B cell (primary cell): Measurements from ENCODE around the gene PRAME. TPM values are rescaled to one million over a fixed set of nuclear protein-coding genes. Genes with fewer than 3 reads are reported as not detected.

Experiments
- ATAC-seq: fragments of 200-7000 bp; cut with Tn5 transposase; one replicate; pipeline ENCODE4 v1.10.0; 2021; ENCODE audit warnings: low read depth, mild to moderate bottlenecking, moderate number of reproducible peaks, moderate library complexity
- CTCF ChIA-PET: fragments of 350-600 bp; sonication (Branson Sonifier 250); formaldehyde crosslinking; loops from one replicate; lab custom pipeline; 2021; ENCODE audit warnings: antibody characterized with exemption, inconsistent platforms; lab: Charles Lee
- POLR2A ChIA-PET: fragments of 350-600 bp; sonication (Branson Sonifier 250); formaldehyde crosslinking; loops from one replicate; lab custom pipeline; 2021; ENCODE audit warnings: antibody characterized with exemption; lab: Charles Lee
- DNase-seq: peaks from one replicate; pipeline ENCODE4 v3.0.0; 2013
- H2AFZ ChIP-seq: 2 replicates; pipeline ENCODE4 v1.6.1; 2012; ENCODE audit warnings: mild to moderate bottlenecking, low read depth, low read length; ENCODE audit not compliant: insufficient read depth, poor library complexity, severe bottlenecking
- H3K27ac ChIP-seq, 2 donors: 1 replicate in 1 of 2; 2 replicates in 1 of 2; pipeline ENCODE4 v1.5.1; 2012 to 2013; ENCODE audit warnings: low read length in 2 of 2, mild to moderate bottlenecking in 2 of 2, moderate library complexity in 1 of 2
- H3K27me3 ChIP-seq, 4 experiments: fragments of 200-600 bp in 1 of 4; sonication (generic) in 1 of 4; replicated peaks in 1 of 4; 1 replicate in 2 of 4; 2 replicates in 2 of 4; pipeline versions ENCODE4 v1.6.1 to v1.7.0; 2013 to 2016; ENCODE audit warnings: low read length in 3 of 4, mild to moderate bottlenecking in 2 of 4, mixed read lengths in 1 of 4, moderate library complexity in 1 of 4; ENCODE audit not compliant: insufficient read depth in 4 of 4, control insufficient read depth in 3 of 4; ENCODE audit errors: control extremely low read depth in 1 of 4
- H3K36me3 ChIP-seq, 2 experiments: replicated peaks in 1 of 2; 1 replicate in 1 of 2; 2 replicates in 1 of 2; pipeline versions ENCODE4 v1.6.1 to v1.7.1; 2013; ENCODE audit warnings: low read length in 1 of 2; ENCODE audit not compliant: insufficient read depth in 2 of 2, control insufficient read depth in 1 of 2; ENCODE audit errors: control extremely low read depth in 1 of 2, extremely low read depth in 1 of 2
- H3K4me1 ChIP-seq, 2 donors: fragments of 200-600 bp in 1 of 2; sonication (generic) in 1 of 2; 1 replicate in 1 of 2; 2 replicates in 1 of 2; pipeline versions ENCODE4 v1.5.1 to v1.6.1; 2013 to 2017; ENCODE audit warnings: low read length in 2 of 2; ENCODE audit not compliant: control insufficient read depth in 2 of 2, insufficient read depth in 2 of 2
- H3K4me2 ChIP-seq: replicated peaks from 2 replicates; pipeline ENCODE3; 2012; ENCODE audit warnings: mild to moderate bottlenecking, low read depth, low read length; ENCODE audit not compliant: poor library complexity, severe bottlenecking
- H3K4me3 ChIP-seq, 5 experiments: fragments of 200-600 bp in 1 of 5; sonication (generic) in 1 of 5; 1 replicate in 3 of 5; 2 replicates in 2 of 5; pipeline versions ENCODE4 v1.5.1 to v1.7.0; 2011 to 2016; ENCODE audit warnings: low read length in 4 of 5, mild to moderate bottlenecking in 4 of 5, low read depth in 2 of 5, control low read depth in 1 of 5, moderate library complexity in 1 of 5; ENCODE audit not compliant: insufficient read depth in 1 of 5; ENCODE audit errors: control extremely low read depth in 1 of 5, extremely low read depth in 1 of 5
- H3K79me2 ChIP-seq: fragments of 200-600 bp; sonication (generic); one replicate; pipeline ENCODE4 v1.6.0; 2016; ENCODE audit warnings: low read length; ENCODE audit not compliant: control insufficient read depth, insufficient read depth
- H3K9ac ChIP-seq: fragments of 200-600 bp; sonication (generic); 2 replicates; pipeline ENCODE4 v1.6.1; 2017; ENCODE audit warnings: mild to moderate bottlenecking, low read length, moderate library complexity
- H3K9me3 ChIP-seq, 3 donors: one replicate each; pipeline versions ENCODE4 v1.6.1 to v1.7.1; 2013; ENCODE audit warnings: low read length in 2 of 3; ENCODE audit not compliant: control insufficient read depth in 2 of 3, insufficient read depth in 1 of 3; ENCODE audit errors: control extremely low read depth in 1 of 3
- H4K20me1 ChIP-seq: 2 replicates; pipeline ENCODE4 v1.6.0; 2012; ENCODE audit warnings: mild to moderate bottlenecking, low read length; ENCODE audit not compliant: insufficient read depth, control insufficient read depth, poor library complexity, severe bottlenecking
- H3K27ac Mint-ChIP-seq: one replicate; pipeline ENCODE4 v1.8.0; 2021; ENCODE audit warnings: mixed read lengths
- H3K27me3 Mint-ChIP-seq: one replicate; pipeline ENCODE4 v1.8.0; 2021; ENCODE audit warnings: mixed read lengths
- H3K4me1 Mint-ChIP-seq: one replicate; pipeline ENCODE4 v1.8.0; 2021; ENCODE audit warnings: mixed read lengths
- H3K4me3 Mint-ChIP-seq: one replicate; pipeline ENCODE4 v1.8.0; 2021; ENCODE audit warnings: mixed read lengths
- H3K9me3 Mint-ChIP-seq: one replicate; pipeline ENCODE4 v1.8.0; 2022; ENCODE audit warnings: mixed read lengths; ENCODE audit not compliant: insufficient read depth
- CTCF ChIP-seq: fragments of 200-600 bp; IDR thresholded peaks from one replicate; pipeline ENCODE4 v1.8.0; 2022; ENCODE audit warnings: antibody characterized with exemption, mild to moderate bottlenecking
- EZH2 ChIP-seq: IDR thresholded peaks from 2 replicates; pipeline ENCODE4 v1.6.1; 2012; ENCODE audit warnings: borderline replicate concordance, low read depth, mild to moderate bottlenecking, moderate library complexity, low read length; ENCODE audit not compliant: insufficient read depth, poor library complexity, severe bottlenecking
- WGBS: methylation state at CpG from one replicate; pipeline ENCODE4 v1.1.5; 2013; ENCODE audit warnings: missing lambda C conversion rate; ENCODE audit not compliant: insufficient coverage; 5-methylcytosine and 5-hydroxymethylcytosine counted together
- intact Hi-C: fragments of 100-400 bp; cut with micrococcal nuclease; formaldehyde crosslinking; loops from one replicate; pipeline ENCODE4 v1.10.0; 2022
- polyA plus RNA-seq: library from polyadenylated mRNA; depleted of rRNA; stranded (reverse); fragments of >200 nt; gene quantifications from 2 replicates; pipeline ENCODE4 v1.2.3, GENCODE V29; 2012
- total RNA-seq, 2 donors: library from RNA; stranded (reverse); fragments of 120-200 nt in 1 of 2; gene quantifications; 1 replicate in 1 of 2; 2 replicates in 1 of 2; pipeline versions ENCODE4 v1.2.3 to v1.2.4, GENCODE V29; 2013 to 2022

Gene PRAME
- total and polyA plus RNA-seq, 2 donors (not counting 1 experiment from before 2014, with no cell fraction given), result 0.63 TPM; not detected in 1

GRCh38 chr22:22574361-22574760 is 15.3 kb upstream of the PRAME start:
- Histone ChIP-seq H3K27ac (no peak overlapping the region), H3K27me3 (peaks cover 0 to 8% (median 2%) of the 10 kb centered on the region in 4 experiments), H2AFZ (no peak overlapping the region), H3K79me2 (no peaks in the 10 kb centered on the region), H4K20me1 (no peaks in the 10 kb centered on the region), H3K9ac (no peak overlapping the region), H3K4me2 (no peak overlapping the region), H3K4me3 (no peak overlapping the region), H3K4me1 (peaks cover 0 to 10% of the 10 kb centered on the region in 2 donors), H3K36me3 (no peaks in the 10 kb centered on the region), H3K9me3 (peaks cover 0 to 1% (median 1%) of the 10 kb centered on the region in 3 donors)
- intact Hi-C loops, result no loop called here
- Mint-ChIP-seq H3K27me3 (peaks cover 21% of the 10 kb centered on the region), H3K9me3 (no peaks in the 10 kb centered on the region), H3K4me3 (no peak overlapping the region), H3K27ac (no peak overlapping the region), H3K4me1 (peaks cover 5% of the 10 kb centered on the region)
- ATAC-seq (no peak), DNase-seq (no peak)
- ChIA-PET POLR2A (no interaction called here), CTCF (interaction anchor here (1.0 to 1.5 kb wide), 4 partner anchors 98 to 382 kb away, joined by 3 to 4 read pairs (median 3); no protein-coding TSS in a partner anchor)
- TF ChIP-seq EZH2, result no peak
- no peak for TF ChIP-seq CTCF

- Histone ChIP-seq H3K79me2 (no peaks in the 10 kb centered on the region), H3K4me2 (no peak overlapping the region), H4K20me1 (no peaks in the 10 kb centered on the region), H3K36me3 (no peaks in the 10 kb centered on the region), H3K4me1 (peaks cover 0 to 4% of the 10 kb centered on the region in 2 donors), H3K4me3 (no peak overlapping the region), H2AFZ (no peak overlapping the region), H3K9ac (no peak overlapping the region), H3K27me3 (peaks cover 0 to 10% (median 3%) of the 10 kb centered on the region in 4 experiments), H3K27ac (no peak overlapping the region), H3K9me3 (peaks cover 0 to 1% (median 0%) of the 10 kb centered on the region in 3 donors)
- POLR2A ChIA-PET, result no interaction called here
- no peak overlapping the region for H3K27ac Mint-ChIP-seq
- H3K9me3 Mint-ChIP-seq, result no peaks in the 10 kb centered on the region
- WGBS, result 63% methylated on average over 7 of the region's 8 CpGs
- no peak for TF ChIP-seq EZH2
- TF ChIP-seq CTCF, result no peak
- intact Hi-C loops, result no loop called here
- no peaks in the 10 kb centered on the region for H3K4me1 Mint-ChIP-seq
- H3K27me3 Mint-ChIP-seq, result peaks cover 32% of the 10 kb centered on the region
- ATAC-seq (no peak), DNase-seq (no peak)
- H3K4me3 Mint-ChIP-seq, result no peak overlapping the region
- CTCF ChIA-PET, result interaction anchor here (0.6 to 1.7 kb wide), 7 partner anchors 14 to 383 kb away, joined by 3 to 5 read pairs (median 3); no protein-coding TSS in a partner anchor
Measured at GRCh38 chr22:22573047-22573889, 14.2 kb upstream of the PRAME start.
